ENCODE measurements around the gene ARFRP1. TPM values are rescaled to one million over a fixed set of nuclear protein-coding genes. Genes with fewer than 3 reads are reported as not detected.

Gene ARFRP1
- total and polyA plus RNA-seq, 4 donors = 29.8 to 56.0 (median 47.4) TPM

DNA sequence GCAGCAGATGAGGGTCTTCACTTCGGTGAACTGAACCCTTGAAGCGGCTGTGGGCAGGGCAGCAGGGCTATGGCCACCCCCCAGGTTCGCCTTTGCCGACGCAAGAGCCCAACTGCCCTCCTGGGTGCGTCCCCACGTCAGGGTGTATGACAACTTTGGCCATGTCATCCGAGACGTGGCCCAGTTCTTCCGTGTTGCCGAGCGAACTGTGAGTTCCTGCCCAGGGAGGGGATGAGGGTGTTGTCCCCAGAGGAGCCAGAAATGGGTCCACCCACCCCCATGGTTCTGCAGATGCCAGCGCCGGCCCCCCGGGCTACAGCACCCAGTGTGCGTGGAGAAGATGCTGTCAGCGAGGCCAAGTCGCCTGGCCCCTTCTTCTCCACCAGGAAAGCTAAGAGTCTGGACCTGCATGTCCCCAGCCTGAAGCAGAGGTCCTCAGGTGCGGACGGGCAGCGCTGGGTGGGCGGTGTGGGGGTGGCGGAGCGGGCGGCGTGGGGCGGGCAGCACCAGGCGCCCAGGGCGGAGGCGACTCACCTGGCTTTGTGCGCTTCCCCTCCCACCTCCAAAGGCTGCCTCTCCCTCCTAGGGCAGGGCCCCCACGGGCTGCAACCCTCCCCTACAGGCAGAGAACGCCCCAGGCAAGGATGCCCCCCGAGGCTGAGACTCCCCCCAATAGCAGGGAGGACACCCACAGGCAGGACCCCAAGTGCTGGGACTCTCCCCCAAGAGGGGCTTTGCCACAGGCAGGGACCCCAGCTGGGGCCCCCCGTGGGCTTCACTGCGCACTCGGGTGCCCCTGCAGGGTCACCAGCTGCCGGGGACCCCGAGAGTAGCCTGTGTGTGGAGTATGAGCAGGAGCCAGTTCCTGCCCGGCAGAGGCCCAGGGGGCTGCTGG lies 17.5 kb downstream of the ARFRP1 start:
- no peak for DNase-seq
- no peak overlapping the region for H3K9ac ChIP-seq (ENCODE audit: insufficient read depth in 1 of 2, low read length in 2 of 2)
- WGBS, 2 donors = 94% methylated on average over 39 to 40 of the region's 40 CpGs
- no peak overlapping the region for H3K4me3 ChIP-seq
- H3K36me3 ChIP-seq (ENCODE audit: control insufficient read depth in 4 of 4, insufficient read depth in 4 of 4, low read length in 4 of 4) = peaks cover 0 to 14% (median 3%) of the 10 kb centered on the region in 4 donors
- ATAC-seq (ENCODE audit: insufficient read depth, low FRiP score) = no peak
- H3K27ac ChIP-seq (ENCODE audit: low read depth in 1 of 2, low read length in 1 of 2) = peak overlapping the region in 1 of 2 donors; percentile 25
- peaks cover 0 to 42% (median 2%) of the 10 kb centered on the region in 5 donors for H3K4me1 ChIP-seq (ENCODE audit: control insufficient read depth in 5 of 5, insufficient read depth in 5 of 5, low read length in 5 of 5)
- no peaks in the 10 kb centered on the region for H3K27me3 ChIP-seq (ENCODE audit: control insufficient read depth in 3 of 3, insufficient read depth in 3 of 3, low read length in 2 of 3)
- no peaks in the 10 kb centered on the region for H3K9me3 ChIP-seq (ENCODE audit: control insufficient read depth in 4 of 4, insufficient read depth in 3 of 4, low read length in 3 of 4)
- TF ChIP-seq, protein P1, sequence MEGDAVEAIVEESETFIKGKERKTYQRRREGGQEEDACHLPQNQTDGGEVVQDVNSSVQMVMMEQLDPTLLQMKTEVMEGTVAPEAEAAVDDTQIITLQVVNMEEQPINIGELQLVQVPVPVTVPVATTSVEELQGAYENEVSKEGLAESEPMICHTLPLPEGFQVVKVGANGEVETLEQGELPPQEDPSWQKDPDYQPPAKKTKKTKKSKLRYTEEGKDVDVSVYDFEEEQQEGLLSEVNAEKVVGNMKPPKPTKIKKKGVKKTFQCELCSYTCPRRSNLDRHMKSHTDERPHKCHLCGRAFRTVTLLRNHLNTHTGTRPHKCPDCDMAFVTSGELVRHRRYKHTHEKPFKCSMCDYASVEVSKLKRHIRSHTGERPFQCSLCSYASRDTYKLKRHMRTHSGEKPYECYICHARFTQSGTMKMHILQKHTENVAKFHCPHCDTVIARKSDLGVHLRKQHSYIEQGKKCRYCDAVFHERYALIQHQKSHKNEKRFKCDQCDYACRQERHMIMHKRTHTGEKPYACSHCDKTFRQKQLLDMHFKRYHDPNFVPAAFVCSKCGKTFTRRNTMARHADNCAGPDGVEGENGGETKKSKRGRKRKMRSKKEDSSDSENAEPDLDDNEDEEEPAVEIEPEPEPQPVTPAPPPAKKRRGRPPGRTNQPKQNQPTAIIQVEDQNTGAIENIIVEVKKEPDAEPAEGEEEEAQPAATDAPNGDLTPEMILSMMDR (IDR thresholded peaks at IDR 0.05; ENCODE audit: control extremely low read depth, extremely low read depth) = no peak

DNA sequence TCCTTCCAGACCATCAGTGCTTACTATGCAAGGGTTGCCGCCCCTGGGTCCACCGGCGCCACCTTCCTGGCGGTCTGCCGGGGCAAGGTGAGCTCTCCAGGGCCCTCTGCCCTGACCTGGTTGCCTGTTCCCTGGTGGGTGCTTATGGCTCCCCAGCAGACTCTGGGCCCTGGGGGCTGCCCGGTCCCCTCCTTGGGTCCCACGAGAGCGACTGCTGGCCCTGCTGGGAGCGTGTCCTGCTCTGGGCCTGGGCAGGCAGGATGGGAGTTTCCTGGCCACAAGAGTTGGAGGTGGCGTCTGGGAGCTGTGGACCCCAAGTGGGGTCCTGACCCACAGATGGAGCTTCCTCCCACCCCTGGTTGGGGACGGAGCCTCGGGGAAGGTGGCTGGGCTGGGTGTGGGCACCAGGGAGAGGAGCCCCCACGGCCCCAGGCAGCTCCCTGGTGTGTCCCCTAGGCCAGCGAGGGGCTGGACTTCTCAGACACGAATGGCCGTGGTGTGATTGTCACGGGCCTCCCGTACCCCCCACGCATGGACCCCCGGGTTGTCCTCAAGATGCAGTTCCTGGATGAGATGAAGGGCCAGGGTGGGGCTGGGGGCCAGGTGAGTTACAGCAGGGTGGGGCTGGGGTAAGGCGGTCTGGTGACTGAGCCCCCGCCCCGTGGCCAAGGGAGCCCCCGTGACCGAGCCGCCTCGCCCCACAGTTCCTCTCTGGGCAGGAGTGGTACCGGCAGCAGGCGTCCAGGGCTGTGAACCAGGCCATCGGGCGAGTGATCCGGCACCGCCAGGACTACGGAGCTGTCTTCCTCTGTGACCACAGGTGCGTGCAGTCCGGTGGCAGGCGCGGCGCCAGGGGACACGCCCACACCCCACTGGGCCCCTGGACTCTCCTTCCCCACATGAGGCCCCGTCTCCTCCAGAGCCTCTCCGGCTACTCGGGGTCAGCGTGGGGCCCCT lies 18.5 kb downstream of the ARFRP1 start:
- Histone ChIP-seq H3K36me3 (ENCODE audit: control insufficient read depth in 4 of 4, insufficient read depth in 4 of 4, low read length in 4 of 4) (peaks cover 0 to 7% (median 1%) of the 10 kb centered on the region in 4 donors), H3K27ac (ENCODE audit: low read depth in 1 of 2, low read length in 1 of 2) (peak overlapping the region in 1 of 2 donors; percentile 95), H3K4me3 (no peak overlapping the region), H3K9ac (ENCODE audit: insufficient read depth in 1 of 2, low read length in 2 of 2) (no peak overlapping the region), H3K27me3 (ENCODE audit: control insufficient read depth in 3 of 3, insufficient read depth in 3 of 3, low read length in 2 of 3) (no peaks in the 10 kb centered on the region), H3K4me1 (ENCODE audit: control insufficient read depth in 5 of 5, insufficient read depth in 5 of 5, low read length in 5 of 5) (peaks cover 0 to 46% (median 0%) of the 10 kb centered on the region in 5 donors), H3K9me3 (ENCODE audit: control insufficient read depth in 4 of 4, insufficient read depth in 3 of 4, low read length in 3 of 4) (no peaks in the 10 kb centered on the region)
- no peak for DNase-seq
- ATAC-seq (ENCODE audit: insufficient read depth, low FRiP score) = no peak
- TF ChIP-seq, protein P1 (IDR thresholded peaks at IDR 0.05; ENCODE audit: control extremely low read depth, extremely low read depth) = no peak
- 94 to 95% methylated on average over 39 to 44 of the region's 44 CpGs for WGBS, 2 donors

DNA sequence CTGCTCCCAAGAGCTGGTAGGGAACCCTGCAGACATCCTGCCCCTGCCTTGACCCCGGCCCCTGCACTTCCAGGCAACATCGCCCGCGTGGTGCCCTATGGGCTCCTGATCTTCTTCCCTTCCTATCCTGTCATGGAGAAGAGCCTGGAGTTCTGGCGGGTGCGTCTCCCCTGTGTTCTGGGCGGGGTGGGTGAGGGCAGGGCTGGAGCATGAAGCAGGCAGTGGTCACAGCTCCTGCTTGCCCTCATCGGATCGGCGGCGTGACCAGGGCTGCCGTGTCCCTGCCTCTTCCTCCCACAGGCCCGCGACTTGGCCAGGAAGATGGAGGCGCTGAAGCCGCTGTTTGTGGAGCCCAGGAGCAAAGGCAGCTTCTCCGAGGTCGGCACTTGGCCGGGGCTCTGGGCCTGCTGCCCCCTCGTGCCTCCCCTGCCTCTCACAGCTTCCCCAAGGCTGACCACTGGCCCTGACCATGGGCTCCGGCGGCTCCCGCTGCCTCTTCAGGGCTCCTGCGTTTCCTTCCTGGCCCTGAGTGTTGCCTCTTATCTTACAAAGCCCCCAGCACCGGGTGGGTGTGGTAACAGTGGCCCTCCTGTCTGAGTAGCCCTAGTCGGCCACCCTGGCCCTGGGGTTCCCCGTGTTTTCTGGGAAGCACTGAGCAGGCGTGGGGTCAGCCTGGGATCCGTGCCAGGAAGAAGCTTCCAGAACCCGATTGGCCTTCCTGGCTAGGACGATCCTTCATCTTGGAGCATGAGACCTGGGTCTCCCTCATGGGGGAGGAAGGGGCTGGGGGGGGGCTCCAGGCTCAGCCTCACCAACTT lies 19.3 kb downstream of the ARFRP1 start:
- H3K4me3 ChIP-seq = no peak overlapping the region
- no peak for DNase-seq
- peak overlapping the region; percentile 84 to 95 for H3K27ac ChIP-seq (ENCODE audit: low read depth in 1 of 2, low read length in 1 of 2)
- no peak for ATAC-seq (ENCODE audit: insufficient read depth, low FRiP score)
- peaks cover 0 to 4% (median 0%) of the 10 kb centered on the region in 4 donors for H3K36me3 ChIP-seq (ENCODE audit: control insufficient read depth in 4 of 4, insufficient read depth in 4 of 4, low read length in 4 of 4)
- peaks cover 0 to 46% (median 0%) of the 10 kb centered on the region in 5 donors for H3K4me1 ChIP-seq (ENCODE audit: control insufficient read depth in 5 of 5, insufficient read depth in 5 of 5, low read length in 5 of 5)
- TF ChIP-seq, protein P1 (IDR thresholded peaks at IDR 0.05; ENCODE audit: control extremely low read depth, extremely low read depth) = no peak
- H3K9me3 ChIP-seq (ENCODE audit: control insufficient read depth in 4 of 4, insufficient read depth in 3 of 4, low read length in 3 of 4) = no peaks in the 10 kb centered on the region
- 65 to 85% methylated on average over 31 of the region's 31 CpGs for WGBS, 2 donors
- H3K27me3 ChIP-seq (ENCODE audit: control insufficient read depth in 3 of 3, insufficient read depth in 3 of 3, low read length in 2 of 3) = no peaks in the 10 kb centered on the region
- no peak overlapping the region for H3K9ac ChIP-seq (ENCODE audit: insufficient read depth in 1 of 2, low read length in 2 of 2)

Data from lung (tissue), 12 donors.